Ecto neural progenitor cell (in vitro differentiated cells): ENCODE measurements around the gene NSUN6.
"Not testable (repeated sequence)": the region's sequence is repeated elsewhere in the genome, so short reads cannot be mapped to it uniquely, and the experiment has no call there.

Experiments used
- DNase-seq: peaks from one replicate; pipeline ENCODE4 v3.0.0-alpha.2; 2018; ENCODE audit warnings: low spot score

NSUN6 gene

GRCh38 chr10:18659125-18659818, 7.9 kb upstream of the NSUN6 start, which contains the start of gene ARL5B:
Gene ARL5B (plus strand): TSS chr10:18659431. CDS start chr10:18659638, 207 bp downstream.
- peak; percentile 97 for DNase-seq

DNA sequence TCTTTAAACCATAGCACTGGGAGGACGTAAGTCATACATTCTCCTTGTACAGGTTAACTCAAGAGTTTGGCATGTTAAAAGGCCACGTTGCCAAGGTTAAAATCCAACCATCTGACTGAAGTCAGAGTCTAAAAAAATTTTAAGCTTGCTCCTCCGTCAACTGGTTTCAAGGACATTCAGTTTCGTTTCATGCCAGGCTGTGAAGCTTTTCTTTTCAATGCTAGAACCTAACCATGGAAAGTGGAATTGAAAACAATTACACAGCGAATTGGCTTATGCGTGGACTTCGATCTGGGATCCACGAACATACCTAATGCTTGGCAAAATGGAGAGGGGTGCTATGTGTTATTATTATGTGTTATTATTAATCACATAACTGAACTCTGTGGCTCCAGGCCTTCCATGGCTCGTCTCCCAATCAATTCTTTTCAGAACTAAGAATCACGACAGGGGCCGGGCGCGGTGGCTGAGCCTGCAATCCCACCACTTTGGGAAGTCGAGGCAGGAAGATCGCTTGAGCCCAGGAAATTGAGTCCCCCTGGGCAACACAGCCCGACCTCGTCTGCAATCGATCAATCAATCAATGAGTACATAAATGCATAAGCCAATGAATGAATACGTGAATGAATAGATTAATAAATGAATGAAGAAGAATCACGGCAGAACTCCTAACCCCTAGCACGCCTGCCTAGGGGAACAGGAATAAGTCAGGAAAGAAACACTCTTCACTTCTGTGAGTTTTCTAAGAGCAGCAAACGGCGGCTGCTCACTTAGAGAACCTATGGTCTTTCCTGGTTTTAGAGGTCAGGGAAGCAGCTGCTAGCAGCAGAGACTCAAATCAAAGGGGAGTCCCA, 7.1 kb upstream of the NSUN6 start:
- no peak for DNase-seq

- no peak for DNase-seq
Observed at GRCh38 chr10:18656724-18657123, 5.3 kb upstream of the NSUN6 start.

GRCh38 chr10:18653112-18653511, 1.7 kb upstream of the NSUN6 start:
- DNase-seq, result no peak

DNA sequence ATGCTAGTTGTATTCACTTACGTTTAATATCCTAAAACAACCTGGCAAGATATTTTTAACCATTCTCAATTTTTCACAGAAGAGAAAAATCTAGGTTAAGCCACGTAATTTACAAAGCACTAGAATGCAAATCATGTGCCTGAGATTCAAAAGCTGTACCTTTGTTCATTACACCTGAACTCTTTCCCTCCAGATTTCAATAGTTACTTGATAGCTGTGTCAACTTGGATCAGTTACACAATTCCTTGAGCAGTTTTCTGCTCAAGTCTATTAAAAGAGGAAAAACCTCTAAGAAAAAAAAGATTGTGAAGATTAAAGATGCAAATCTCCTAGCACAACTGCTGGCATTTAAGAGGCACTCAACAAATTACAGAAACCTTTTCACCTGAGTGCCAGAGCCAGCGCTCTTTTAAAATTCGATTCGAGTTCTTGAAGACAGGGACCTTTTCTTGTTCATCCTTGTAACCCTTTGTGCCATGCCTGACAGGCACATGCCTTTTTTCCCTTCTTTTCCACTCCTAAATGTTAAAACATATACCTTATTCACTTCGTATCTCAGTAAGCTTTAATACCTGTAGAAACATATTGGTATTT, 886 bp downstream of the NSUN6 start:
- DNase-seq, result no peak

DNA sequence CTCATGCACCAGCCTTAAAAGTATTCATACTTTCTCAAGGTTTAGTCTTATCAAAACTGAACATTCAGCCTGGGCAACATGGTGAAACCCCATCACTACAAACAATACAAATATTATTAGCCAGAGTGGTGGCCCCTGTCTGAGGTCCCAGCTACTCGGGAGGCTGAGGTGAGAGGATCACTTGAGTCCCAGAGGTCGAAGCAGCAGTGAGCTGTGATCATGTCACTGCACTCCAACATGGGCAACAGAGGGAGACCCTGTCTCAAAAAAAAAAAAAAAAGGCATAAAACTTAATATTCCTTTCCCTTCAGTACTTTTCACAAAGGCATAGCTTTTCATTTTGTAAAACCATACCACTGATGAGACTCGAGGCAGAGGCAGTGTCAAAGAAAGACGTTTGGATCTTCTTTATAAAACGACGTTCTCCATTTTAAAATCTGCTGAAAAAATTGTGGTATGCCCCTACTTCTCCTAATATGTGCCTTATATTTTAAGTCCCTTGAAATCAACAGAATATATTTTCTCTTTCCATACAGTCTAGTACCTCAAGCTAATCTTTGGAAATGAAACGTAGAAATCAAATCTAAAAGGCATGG, 1.9 kb downstream of the NSUN6 start:
- no peak for DNase-seq

DNA sequence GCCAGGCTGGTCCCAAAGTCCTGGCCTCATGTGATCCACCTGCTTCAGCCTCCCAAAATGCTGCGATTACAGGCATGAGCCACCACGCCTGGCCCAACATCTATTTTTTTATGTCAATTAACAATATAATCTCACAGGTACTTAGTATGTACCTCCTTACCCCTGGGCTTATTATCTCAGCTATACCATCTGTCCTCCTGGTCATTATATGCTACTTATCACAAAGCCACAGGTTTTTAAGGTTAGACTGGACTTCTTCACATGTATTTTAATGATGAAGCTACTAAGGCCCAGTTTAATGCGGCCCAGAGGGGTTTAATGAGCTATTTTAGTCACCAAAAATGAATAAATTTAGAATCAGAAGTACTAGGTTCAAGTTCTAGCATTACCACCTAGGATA, 3.4 kb downstream of the NSUN6 start:
- DNase-seq, result no peak

DNA sequence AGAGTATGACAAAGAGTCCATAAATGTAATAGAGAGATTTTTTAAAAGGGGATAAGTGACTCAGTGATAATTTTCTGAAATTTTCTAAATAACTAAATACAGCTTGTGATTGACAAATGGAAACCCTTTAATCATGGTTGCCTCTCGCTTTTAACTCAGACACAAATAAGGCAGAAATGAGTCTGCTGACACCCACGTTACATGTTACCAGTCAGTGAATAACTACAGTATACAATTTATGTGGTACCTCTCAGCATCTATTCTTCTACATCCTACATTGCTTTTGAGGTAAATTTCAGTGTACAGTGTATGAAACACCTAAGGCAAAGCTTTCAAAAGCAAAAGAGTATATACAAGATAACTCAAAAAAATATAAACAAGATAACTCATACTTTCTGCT, 4.2 kb downstream of the NSUN6 start:
- DNase-seq, result no peak

- not testable (repeated sequence) for DNase-seq
Observed at GRCh38 chr10:18639719-18640118, 11.7 kb downstream of the NSUN6 start.

DNA sequence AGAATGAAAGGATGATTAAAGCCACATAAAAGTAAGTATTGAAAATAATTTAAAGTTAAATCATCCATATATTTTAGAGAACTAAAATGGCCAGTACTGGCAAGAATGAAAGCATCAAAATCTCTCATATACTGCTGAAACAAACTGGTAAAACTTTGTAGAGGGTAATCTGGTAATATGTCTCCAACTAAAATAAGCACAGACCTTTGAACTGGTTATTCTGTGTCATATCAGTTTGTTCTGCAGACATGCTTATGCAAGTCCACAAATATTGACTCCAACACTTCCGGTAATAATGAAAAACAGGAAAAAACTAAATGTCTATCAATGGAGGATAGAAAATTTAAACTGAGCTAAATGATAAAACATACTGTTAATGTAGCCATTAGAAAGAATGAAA, 14.0 kb downstream of the NSUN6 start:
- not testable (repeated sequence) for DNase-seq

- DNase-seq, result no peak
Observed at GRCh38 chr10:18635995-18636394, 15.4 kb downstream of the NSUN6 start.

- DNase-seq, result not testable (repeated sequence)
Observed at GRCh38 chr10:18632500-18632899, 18.9 kb downstream of the NSUN6 start.

GRCh38 chr10:18627452-18628018, 23.9 kb downstream of the NSUN6 start:
- peak; percentile 81 for DNase-seq

GRCh38 chr10:18625886-18626285, 25.5 kb downstream of the NSUN6 start:
- DNase-seq, result no peak

- not testable (repeated sequence) for DNase-seq
Observed at GRCh38 chr10:18623671-18624070, 27.7 kb downstream of the NSUN6 start.

GRCh38 chr10:18620856-18621255, 30.5 kb downstream of the NSUN6 start:
- DNase-seq, result no peak

- no peak for DNase-seq
Observed at GRCh38 chr10:18619016-18619415, 32.4 kb downstream of the NSUN6 start.

GRCh38 chr10:18616337-18616736, 35.0 kb downstream of the NSUN6 start:
- DNase-seq, result no peak

- DNase-seq, result no peak
Observed at GRCh38 chr10:18615618-18616017, 35.8 kb downstream of the NSUN6 start.

DNA sequence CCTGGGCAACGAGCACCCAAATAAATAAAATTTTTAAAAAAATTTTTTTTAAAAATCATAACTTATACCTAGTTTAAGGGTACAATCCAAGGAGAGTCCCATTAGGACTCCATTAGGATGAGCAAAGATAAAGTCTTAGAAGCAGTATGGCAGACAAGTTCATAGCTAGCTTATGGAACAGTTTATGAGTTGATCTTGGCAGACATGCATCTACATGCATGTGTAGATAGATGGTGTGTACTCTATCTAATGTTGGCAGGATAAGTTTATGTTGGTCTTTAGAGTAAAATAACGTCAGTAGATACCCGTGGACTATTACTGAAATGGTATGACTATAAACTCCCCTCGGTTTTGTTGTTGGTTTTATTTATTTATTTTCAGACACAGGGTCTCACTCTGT, 40.2 kb downstream of the NSUN6 start:
- DNase-seq, result no peak

DNA sequence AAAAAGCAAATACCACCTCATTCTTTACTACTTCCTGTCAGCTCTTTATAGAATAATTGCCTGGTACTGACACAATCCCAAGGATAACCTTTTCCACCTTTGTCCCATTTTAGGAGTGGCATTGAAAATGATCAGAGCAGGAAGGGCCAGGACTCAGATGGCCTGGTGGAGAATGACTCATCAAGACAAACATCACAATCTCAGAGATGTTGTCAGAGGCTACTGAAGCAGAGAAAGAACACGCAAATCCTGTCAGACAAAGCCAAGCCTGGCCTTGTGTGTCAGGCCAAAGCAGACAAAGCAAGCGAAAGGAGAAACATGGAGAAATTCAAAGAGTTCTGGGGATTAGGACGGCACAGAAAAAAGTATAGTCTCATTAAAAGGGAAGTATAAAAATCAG, 40.9 kb downstream of the NSUN6 start:
- DNase-seq, result no peak

DNA sequence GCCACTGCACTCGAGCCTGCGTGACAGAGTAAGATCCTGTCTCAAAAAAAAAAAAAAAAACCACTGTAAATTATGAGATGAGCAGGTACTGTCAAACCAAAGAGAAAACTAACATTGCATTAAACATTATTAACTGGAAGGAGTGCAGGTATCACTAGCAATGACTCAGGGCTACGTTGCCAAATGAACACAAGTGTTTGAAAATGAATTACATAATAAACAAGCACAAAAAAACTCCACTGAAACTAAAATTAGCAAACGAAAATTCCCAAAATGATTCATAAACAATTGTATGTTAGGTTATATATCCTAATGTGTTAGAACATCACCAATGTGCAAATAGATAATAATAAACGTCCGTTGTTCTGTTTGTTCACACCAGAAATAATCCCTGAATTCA, 42.8 kb downstream of the NSUN6 start:
- no peak for DNase-seq
